HG02885 (cell line): Measurements from ENCODE around the gene MORN1.

Experiments used
- ATAC-seq: cut with Tn5 transposase; IDR thresholded peaks from one replicate; pipeline ENCODE4 v1.9.1; 2021; ENCODE audit warnings: mild to moderate bottlenecking; ENCODE audit not compliant: unreplicated experiment, poor library complexity

MORN1 gene

GRCh38 chr1:2389644-2390043, 1.7 kb downstream of the MORN1 start:
- ATAC-seq: no peak

- no peak for ATAC-seq
These were observed 3.1 kb downstream of the MORN1 start for GRCh38 chr1:2388004-2388913.

- no peak for ATAC-seq
These were observed 4.4 kb downstream of the MORN1 start for GRCh38 chr1:2386636-2387611.

GRCh38 chr1:2385606-2386280, 5.6 kb downstream of the MORN1 start:
- ATAC-seq: no peak

GRCh38 chr1:2384941-2385481, 6.3 kb downstream of the MORN1 start:
- ATAC-seq: no peak

- ATAC-seq: no peak
These were observed 7.1 kb downstream of the MORN1 start for GRCh38 chr1:2384130-2384860.

- no peak for ATAC-seq
These were observed 7.8 kb downstream of the MORN1 start for GRCh38 chr1:2383576-2383975.

- no peak for ATAC-seq
These were observed 8.6 kb downstream of the MORN1 start for GRCh38 chr1:2382621-2383361.

GRCh38 chr1:2381741-2382620, 9.4 kb downstream of the MORN1 start:
- no peak for ATAC-seq

GRCh38 chr1:2380816-2381591, 10.3 kb downstream of the MORN1 start:
- no peak for ATAC-seq

GRCh38 chr1:2379733-2380404, 11.5 kb downstream of the MORN1 start:
- no peak for ATAC-seq

- ATAC-seq: no peak
These were observed 12.2 kb downstream of the MORN1 start for GRCh38 chr1:2378956-2379732.

GRCh38 chr1:2378441-2378851, 12.9 kb downstream of the MORN1 start:
- ATAC-seq: no peak

- ATAC-seq: no peak
These were observed 13.5 kb downstream of the MORN1 start for GRCh38 chr1:2377751-2378440.

- no peak for ATAC-seq
These were observed 14.3 kb downstream of the MORN1 start for GRCh38 chr1:2376931-2377672.
